ENCODE measurements around the gene ASCC3.

The ASCC3 gene

DNA sequence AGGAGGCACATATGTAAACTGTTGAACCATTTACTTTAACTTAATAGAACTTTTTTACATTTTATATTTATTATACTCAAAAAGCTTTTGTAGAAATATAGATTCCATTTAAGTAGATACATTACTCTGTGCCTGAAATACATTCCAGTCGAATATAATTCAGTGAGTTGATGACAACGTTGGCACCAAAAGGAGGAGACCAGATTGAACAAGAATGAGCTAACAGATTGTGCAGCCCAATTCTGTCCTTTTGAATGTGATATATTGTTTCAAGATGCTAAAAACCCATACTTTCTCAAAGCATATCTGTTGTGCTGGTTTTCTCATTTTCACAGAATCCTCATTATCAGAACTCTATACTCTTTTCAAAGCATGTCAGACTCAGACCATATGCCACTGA, 269.0 kb downstream of the ASCC3 start:
- TF ChIP-seq, protein P1, sequence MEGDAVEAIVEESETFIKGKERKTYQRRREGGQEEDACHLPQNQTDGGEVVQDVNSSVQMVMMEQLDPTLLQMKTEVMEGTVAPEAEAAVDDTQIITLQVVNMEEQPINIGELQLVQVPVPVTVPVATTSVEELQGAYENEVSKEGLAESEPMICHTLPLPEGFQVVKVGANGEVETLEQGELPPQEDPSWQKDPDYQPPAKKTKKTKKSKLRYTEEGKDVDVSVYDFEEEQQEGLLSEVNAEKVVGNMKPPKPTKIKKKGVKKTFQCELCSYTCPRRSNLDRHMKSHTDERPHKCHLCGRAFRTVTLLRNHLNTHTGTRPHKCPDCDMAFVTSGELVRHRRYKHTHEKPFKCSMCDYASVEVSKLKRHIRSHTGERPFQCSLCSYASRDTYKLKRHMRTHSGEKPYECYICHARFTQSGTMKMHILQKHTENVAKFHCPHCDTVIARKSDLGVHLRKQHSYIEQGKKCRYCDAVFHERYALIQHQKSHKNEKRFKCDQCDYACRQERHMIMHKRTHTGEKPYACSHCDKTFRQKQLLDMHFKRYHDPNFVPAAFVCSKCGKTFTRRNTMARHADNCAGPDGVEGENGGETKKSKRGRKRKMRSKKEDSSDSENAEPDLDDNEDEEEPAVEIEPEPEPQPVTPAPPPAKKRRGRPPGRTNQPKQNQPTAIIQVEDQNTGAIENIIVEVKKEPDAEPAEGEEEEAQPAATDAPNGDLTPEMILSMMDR (conservative IDR thresholded peaks at IDR 0.05): no peak
- H3K27ac ChIP-seq: no peak overlapping the region

DNA sequence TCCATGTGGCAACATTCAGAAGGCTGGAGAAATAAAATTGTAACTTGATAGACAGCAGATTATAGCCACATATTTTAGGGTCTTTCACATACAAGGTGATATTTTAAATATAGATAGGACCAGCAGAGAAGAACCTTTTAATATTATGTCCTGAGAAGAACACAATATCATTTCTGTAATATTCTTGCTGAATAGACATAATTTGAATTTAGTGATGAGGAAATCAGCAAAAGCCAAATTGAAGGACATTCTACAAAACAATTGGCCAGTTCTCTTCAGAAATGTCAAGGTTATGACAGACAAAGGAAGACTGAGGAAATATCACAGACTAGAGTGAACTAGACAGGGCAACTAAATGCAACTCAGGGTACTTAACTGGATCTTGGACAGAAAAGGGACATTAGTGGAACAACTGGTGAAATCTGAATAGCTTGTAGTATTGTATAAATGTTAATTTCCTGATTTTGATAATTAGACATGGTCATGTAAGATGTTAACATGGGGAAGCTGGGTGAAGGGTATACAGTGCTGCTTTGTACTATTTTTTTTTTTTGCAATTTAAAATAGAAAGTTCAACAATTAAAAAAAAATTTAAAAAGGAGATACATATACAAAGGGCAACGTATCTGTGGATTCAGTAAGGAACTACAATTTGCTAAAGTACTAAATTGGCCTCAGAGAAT, 281.9 kb downstream of the ASCC3 start:
- TF ChIP-seq, protein P1 (conservative IDR thresholded peaks at IDR 0.05): no peak
- no peak overlapping the region for H3K27ac ChIP-seq

GRCh38 chr6:100595456-100595855, 285.7 kb downstream of the ASCC3 start:
- TF ChIP-seq, protein P1 (conservative IDR thresholded peaks at IDR 0.05): no peak
- no peak overlapping the region for H3K27ac ChIP-seq

DNA sequence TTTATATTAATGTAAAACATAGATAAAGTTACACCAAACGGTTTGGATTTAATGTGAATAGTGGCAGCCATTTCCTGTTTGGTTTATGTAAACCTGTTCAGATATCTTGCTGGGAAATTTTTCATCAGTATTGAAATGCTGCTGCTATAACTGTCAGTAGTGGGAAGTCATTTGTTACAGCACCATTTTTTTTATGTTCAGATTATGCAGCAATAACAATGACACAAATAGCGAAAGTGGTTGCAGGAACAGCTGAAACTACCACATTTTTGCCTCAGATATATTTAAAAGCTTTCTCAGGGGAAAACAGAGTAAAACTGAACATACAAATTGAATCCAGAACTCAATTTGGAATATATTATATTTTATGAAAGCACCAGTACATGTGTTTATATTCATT, 287.6 kb downstream of the ASCC3 start:
- TF ChIP-seq, protein P1 (conservative IDR thresholded peaks at IDR 0.05): no peak
- H3K27ac ChIP-seq: peak overlapping the region; percentile 28; the same call in 1 of the 2 replicates

- H3K27ac ChIP-seq: peak overlapping the region; percentile 28; the same call in 1 of the 2 replicates
- TF ChIP-seq, protein P1 (conservative IDR thresholded peaks at IDR 0.05): no peak
These were observed 288.2 kb downstream of the ASCC3 start for GRCh38 chr6:100592929-100593328.

- TF ChIP-seq, protein P1 (conservative IDR thresholded peaks at IDR 0.05): no peak
These were observed 303.7 kb downstream of the ASCC3 start for GRCh38 chr6:100577425-100577824.

DNA sequence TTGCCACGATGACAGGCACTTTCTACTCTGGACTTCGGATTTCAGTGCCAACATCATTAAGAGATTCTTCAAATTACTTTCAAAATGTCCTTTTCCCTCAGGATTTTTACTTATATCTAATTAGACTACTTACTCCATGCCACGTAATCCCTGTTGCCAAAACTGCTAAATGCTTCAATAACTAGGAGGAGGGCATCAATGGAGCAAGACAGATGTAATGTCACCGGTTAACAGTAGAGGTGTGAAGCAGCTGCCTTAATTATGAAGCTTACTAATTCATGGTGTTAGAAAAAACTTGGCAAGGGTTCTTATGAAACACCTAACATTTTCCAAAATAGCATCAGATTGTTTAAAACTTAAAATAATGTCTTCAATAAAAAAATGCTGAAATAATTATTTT, 305.2 kb downstream of the ASCC3 start:
- H3K27ac ChIP-seq: no peak overlapping the region
- TF ChIP-seq, protein P1 (conservative IDR thresholded peaks at IDR 0.05): no peak

More at GRCh38 chr6:100577425-100577824, 303.7 kb downstream of the ASCC3 start:
- H3K27ac ChIP-seq: no peak overlapping the region
